HAP-1 (cell line): Measurements from ENCODE around the gene GCK.
A peak's percentile ranks its signal among the peaks of the same experiment; 100 is the strongest.

Experiments used
- DNase-seq, 2 experiments: peaks; one replicate each; pipeline ENCODE4 v3.0.0-alpha.2; 2016 to 2020; ENCODE audit warnings: low spot score in 2 of 2
- H3K27me3 ChIP-seq: fragments of 250-450 bp; sonication (Bioruptor Pico); 2 replicates; pipeline ENCODE4 v1.5.1; 2020; ENCODE audit warnings: low read depth, mild to moderate bottlenecking, moderate library complexity
- H3K36me3 ChIP-seq: fragments of 250-450 bp; sonication (Bioruptor Pico); replicated peaks from 2 replicates; pipeline ENCODE4 v1.5.1; 2020; ENCODE audit warnings: mild to moderate bottlenecking
- H3K4me1 ChIP-seq: fragments of 250-450 bp; sonication (Bioruptor Pico); 2 replicates; pipeline ENCODE4 v1.5.1; 2020; ENCODE audit warnings: mild to moderate bottlenecking
- H3K4me3 ChIP-seq: fragments of 250-450 bp; sonication (Bioruptor Pico); 2 replicates; pipeline ENCODE4 v1.5.1; 2020; ENCODE audit warnings: mild to moderate bottlenecking, moderate library complexity
- H3K9me3 ChIP-seq: fragments of 250-450 bp; sonication (Bioruptor Pico); 2 replicates; pipeline ENCODE4 v1.5.1; 2020; ENCODE audit warnings: mild to moderate bottlenecking, moderate library complexity
- in situ Hi-C: fragments of 300-500 bp; cut with MboI; formaldehyde crosslinking; loops from 3 replicates; pipeline ENCODE4 v1.14.3; 2020; ENCODE audit warnings: low sequenced_read_pairs, inconsistent platforms, mixed read lengths

GCK gene

DNA sequence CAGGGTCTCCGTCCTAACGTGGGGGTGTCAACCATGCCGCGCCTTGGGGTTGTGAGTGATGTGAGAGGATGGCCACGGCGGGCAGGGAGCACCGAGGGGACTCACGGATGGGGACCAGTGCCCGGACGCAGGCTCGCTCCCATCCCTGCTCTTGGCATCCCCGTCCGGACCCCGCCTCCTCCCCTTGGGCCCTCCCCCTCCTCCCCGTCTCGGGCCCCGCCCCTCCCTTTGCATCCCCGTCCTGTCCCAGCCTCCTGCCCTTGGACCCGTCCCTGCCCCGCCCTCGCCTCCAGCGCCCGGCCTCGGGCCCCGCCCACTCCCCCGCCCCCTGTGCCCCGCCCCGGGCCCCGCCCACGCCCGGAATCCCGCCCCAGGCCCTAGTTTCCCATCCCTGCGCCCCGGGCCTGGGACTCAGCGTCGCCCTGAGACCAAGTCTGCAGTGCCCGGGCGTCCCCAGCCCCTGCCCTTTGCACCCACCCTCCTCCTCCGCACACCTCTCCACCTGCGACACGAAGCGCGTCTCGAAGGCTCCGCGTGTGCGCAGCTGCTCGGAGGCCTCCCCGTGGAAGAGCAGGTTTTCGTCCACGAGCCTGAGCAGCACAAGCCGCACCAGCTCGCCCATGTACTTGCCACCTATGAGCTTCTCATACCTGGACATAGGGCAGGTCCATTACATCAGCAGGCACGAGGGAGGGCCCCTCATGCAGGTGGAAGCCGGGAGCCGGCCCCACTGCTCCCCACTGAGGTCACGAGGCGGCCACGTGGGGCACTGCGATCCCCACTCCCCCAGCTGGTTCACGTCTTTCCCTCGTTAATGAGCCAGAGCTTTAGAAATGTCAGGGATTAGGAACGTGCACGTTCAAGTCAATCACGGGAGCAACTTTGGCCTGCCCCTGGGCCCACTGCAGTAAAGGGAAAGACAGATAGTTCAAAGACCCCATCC, 43.0 kb downstream of the GCK start:
- H3K9me3 ChIP-seq: no peaks in the 10 kb centered on the region
- DNase-seq: peak; percentile 61 to 95
- in situ Hi-C loops: no loop called here
- H3K4me3 ChIP-seq: no peak overlapping the region
- no peaks in the 10 kb centered on the region for H3K27me3 ChIP-seq
- H3K4me1 ChIP-seq: no peaks in the 10 kb centered on the region
- no peaks in the 10 kb centered on the region for H3K36me3 ChIP-seq

DNA sequence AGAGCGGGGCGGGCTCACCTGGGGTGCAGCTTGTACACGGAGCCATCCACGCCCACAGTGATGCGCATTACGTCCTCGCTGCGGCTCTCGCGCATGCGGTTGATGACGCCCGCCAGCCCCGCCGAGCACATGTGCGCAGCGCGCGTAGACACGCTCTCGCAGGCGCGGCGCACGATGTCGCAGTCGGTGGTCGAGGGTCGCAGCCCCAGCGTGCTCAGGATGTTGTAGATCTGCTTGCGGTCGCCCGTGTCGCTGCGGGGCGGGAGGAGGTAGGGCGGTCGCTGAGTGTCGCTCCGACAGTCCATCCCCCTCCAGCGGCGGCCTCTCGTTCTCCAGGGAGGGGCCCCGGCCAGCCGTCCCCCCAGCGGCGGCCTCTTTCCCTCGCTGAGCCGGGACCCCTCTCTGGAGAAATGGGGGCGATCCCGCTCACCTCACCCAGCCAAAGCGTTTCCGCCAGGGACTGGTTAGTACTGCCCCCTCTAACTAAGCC, 43.7 kb downstream of the GCK start:
- in situ Hi-C loops: no loop called here
- H3K4me1 ChIP-seq: no peaks in the 10 kb centered on the region
- H3K36me3 ChIP-seq: no peaks in the 10 kb centered on the region
- no peaks in the 10 kb centered on the region for H3K9me3 ChIP-seq
- DNase-seq: no peak
- H3K4me3 ChIP-seq: no peak overlapping the region
- no peaks in the 10 kb centered on the region for H3K27me3 ChIP-seq

DNA sequence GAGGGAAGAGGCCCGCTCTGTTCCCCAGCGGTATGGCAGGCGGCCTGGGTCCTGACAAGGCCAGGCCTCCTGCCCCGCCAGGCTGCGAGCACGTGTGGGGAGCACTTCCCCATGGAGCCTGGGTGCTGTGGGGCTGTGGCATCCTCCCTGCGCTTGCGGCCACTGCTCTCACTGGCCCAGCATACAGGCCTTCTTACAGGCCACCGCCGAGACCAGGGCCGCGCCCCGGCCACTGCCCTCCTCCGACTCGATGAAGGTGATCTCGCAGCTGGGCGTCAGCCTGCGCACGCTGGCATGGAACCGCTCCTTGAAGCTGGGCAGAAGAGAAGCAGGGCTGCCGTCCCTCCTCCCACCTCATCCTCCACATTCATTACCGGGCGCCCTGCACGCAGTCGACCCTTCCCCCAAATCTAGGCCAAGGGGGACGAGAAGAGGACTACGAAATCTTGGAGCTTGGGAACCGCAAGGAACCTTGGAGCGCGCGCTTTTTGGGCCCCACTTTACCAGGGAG, 44.2 kb downstream of the GCK start:
- Histone ChIP-seq H3K27me3 (no peaks in the 10 kb centered on the region), H3K9me3 (no peaks in the 10 kb centered on the region), H3K4me1 (no peaks in the 10 kb centered on the region), H3K4me3 (no peak overlapping the region), H3K36me3 (no peaks in the 10 kb centered on the region)
- DNase-seq: no peak
- in situ Hi-C loops: no loop called here

DNA sequence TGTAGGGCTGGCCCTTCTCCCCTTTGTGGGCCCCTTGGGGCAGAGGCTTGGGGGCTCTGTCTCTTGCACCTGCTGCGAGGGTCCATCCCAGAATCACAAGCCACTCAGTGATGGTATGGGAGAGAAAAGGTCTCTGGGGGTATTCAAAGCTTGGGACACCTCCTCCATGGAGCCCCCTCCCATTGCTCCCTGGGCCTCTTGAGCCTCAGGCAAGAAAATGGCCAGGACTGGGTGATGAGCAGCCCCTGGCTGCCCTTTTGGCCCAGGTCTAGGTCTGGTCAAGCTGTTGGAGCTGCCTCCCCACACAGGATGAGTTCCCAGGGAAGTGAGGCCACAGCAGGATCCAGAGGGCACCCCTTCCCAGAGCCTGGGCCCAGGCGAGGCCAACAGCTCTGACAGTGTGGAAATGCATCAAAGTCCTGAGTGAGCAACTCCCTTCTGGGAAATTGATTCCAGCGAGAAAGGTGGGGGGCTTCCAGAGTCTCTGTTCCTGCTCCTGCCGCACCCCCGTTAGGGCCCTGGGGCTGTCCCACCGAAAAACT, 44.7 kb downstream of the GCK start:
- in situ Hi-C loops: no loop called here

DNA sequence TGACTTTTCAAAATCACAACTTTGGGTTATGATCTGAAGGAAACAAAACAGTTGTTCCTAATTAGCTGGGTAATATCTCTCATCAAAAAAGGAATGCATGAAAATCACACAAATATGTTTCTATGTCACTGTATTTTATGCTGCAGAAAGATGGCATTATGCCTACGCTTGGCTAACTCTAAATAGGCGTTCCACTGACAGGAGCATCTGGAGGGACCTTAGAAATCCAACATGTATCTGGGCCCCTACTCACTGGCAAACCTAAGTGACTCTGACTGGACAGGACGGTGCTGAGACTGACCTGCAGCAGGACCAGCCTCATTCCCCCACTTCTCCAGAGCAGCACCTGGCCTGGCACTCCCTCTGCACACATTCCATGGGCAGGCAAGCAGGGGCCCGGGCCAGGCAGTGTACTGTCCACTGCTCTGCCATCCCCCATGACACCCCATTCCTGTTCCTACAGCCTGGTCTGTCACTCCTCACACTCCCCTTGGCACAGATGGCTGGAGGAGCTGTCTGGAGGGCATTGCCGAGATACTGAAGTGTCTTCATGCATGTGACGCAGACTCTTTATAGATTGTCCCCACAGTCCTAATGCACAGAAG, 45.5 kb downstream of the GCK start:
- H3K9me3 ChIP-seq: no peaks in the 10 kb centered on the region
- H3K27me3 ChIP-seq: no peaks in the 10 kb centered on the region
- DNase-seq: no peak
- no peaks in the 10 kb centered on the region for H3K36me3 ChIP-seq
- in situ Hi-C loops: no loop called here
- no peak overlapping the region for H3K4me3 ChIP-seq
- H3K4me1 ChIP-seq: no peaks in the 10 kb centered on the region

More for the DNA sequence above, 44.7 kb downstream of the GCK start:
- no peaks in the 10 kb centered on the region for H3K4me1 ChIP-seq
- no peaks in the 10 kb centered on the region for H3K9me3 ChIP-seq
- no peaks in the 10 kb centered on the region for H3K27me3 ChIP-seq
- peak in 1 of 2 experiments; percentile 2 for DNase-seq
- no peaks in the 10 kb centered on the region for H3K36me3 ChIP-seq
- H3K4me3 ChIP-seq: no peak overlapping the region

DNA sequence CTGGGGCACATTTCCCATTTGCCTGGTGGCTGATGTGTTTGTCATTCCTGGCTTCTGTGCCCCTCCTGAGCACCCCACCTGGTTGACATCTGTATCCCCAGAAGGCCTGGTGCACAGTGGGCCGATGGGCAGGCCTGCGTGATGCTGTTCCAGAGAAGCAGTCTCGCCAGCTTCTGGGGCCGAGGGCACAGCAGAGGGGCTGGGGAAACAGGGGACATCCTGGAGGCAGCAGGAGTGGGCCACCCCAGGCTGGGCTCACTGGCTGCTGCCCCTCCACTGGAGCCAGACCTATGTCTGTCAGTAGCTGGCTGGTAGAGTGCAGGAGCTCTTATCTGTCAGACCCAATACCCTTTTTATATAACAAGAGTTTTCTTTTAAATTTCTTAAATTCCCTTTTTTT, 47.2 kb downstream of the GCK start:
- in situ Hi-C loops: no loop called here
- no peaks in the 10 kb centered on the region for H3K9me3 ChIP-seq
- no peaks in the 10 kb centered on the region for H3K27me3 ChIP-seq
- no peaks in the 10 kb centered on the region for H3K36me3 ChIP-seq
- no peak overlapping the region for H3K4me3 ChIP-seq
- H3K4me1 ChIP-seq: no peaks in the 10 kb centered on the region
- DNase-seq: no peak

DNA sequence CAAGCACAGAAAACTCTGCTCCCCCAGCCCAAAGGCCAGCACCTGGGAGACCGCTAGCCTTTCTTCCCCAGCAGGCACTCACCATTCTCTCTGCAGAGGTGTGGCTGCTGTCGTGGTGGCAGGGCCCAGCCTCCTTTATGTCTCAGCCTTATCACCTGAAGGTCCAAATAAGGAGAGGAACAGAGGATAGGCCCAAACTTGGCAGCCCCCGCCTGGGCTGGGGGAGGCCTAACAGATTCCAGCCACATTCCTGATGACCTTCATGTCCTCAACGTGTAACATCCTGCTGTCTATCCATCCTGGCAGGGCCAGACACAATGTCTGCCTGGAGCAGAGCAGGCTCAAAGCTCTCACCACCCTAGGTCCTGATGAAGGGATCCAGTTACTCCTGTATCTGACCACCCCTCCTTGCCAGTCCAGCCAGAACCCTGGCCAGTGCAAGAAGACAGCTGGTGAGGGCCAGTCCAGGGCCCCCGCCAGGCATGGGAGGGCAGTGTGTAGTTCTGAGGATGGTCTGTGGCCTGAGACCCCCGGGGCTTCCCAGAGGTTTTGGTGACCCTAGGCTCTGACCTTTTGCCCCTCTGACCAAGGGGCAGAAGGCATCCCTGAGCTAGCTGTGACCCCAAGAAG, 47.9 kb downstream of the GCK start, which contains the start of gene MYL7:
Gene MYL7, minus strand, starts transcription at position 112 of the 630 bp plus-strand sequence. Its CDS starts 27 bp downstream, at position 85.
- H3K4me3 ChIP-seq: no peak within 1 kb of the TSS
- no peak for DNase-seq
- in situ Hi-C loops: no loop called here
- no peaks in the 10 kb centered on the region for H3K4me1 ChIP-seq
- H3K9me3 ChIP-seq: no peaks in the 10 kb centered on the region
- H3K27me3 ChIP-seq: no peaks in the 10 kb centered on the region
- H3K36me3 ChIP-seq: no peaks in the 10 kb centered on the region

DNA sequence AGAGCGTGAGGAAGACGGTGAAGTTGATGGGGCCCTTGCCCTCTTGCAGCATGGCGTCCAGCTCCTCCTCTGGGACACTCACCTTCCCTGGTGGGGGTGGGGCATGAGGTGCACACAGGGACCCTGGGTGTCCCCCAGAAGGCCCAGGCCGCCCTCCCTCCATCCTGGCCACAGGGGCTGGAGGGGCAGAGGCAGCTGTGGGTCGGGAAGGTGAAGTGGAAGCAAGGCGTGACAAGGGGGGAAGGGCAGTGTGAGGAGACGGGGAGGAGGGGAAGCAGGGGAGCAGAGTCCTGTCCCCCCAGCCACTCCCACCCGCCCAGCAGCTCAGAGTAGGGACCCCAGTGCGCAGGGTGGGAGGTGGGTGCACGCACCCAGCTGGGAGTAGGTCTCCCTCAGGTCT, 48.9 kb downstream of the GCK start:
- H3K4me1 ChIP-seq: no peaks in the 10 kb centered on the region
- in situ Hi-C loops: no loop called here

DNA sequence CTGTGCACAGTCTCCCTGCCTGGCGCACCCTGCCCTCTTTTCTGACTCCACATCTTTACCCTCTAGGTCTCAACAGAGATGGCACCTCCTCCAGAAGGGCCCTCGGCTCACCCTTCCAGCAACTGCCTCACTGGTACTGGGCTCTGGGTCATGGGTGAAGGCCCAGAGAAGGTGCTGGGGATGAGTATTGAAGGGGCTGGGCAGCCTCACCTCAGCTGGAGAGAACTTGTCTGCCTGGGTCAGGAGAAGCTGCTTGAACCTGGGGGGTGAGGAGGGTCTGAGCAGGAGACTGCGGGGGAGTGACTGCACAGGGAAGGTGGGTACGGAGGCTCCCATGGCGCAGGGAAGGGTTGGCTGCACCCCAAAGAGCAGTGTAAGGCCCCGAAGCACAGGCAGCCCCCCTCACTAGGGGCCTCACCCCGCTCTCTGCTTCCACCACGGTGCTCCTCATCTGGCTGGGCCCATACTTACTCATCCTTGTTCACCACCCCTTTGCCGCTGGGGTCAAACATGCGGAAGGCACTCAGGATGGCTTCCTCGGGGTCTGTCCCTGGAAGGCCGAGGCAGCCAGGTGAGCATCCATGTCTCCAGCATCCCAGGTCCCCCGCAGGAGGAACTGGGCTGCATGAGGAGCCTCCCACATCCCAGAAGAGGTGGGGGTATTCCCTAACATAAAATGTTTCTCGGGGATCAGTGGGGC, 49.8 kb downstream of the GCK start:
- Histone ChIP-seq H3K4me3 (no peak overlapping the region), H3K36me3 (no peaks in the 10 kb centered on the region), H3K4me1 (no peaks in the 10 kb centered on the region), H3K9me3 (no peaks in the 10 kb centered on the region), H3K27me3 (no peaks in the 10 kb centered on the region)
- DNase-seq: no peak
- in situ Hi-C loops: no loop called here

More for the DNA sequence above, 48.9 kb downstream of the GCK start:
- Histone ChIP-seq H3K36me3 (no peaks in the 10 kb centered on the region), H3K9me3 (no peaks in the 10 kb centered on the region), H3K4me3 (no peak overlapping the region), H3K27me3 (no peaks in the 10 kb centered on the region)
- DNase-seq: no peak

DNA sequence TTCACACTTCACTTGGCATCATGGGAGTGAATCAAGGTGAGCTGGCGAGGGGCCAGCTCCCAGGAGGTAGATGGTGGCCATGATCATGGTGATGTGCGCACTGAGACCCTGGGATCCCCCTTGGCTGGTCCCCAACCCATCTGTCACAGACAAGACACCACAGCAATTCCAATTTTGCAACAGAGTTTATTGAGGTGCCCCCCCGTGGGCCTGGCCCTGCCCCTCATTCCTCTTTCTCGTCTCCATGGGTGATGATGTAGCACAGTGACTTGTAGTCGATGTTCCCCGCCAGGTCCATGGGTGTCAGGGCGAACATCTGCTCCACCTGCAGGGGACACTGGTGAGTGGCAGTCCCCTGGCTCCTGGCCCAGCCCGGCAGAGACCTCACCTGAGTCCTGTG, 50.5 kb downstream of the GCK start:
- in situ Hi-C loops: no loop called here
- Histone ChIP-seq H3K4me1 (no peaks in the 10 kb centered on the region), H3K4me3 (no peak overlapping the region), H3K36me3 (no peaks in the 10 kb centered on the region), H3K9me3 (no peaks in the 10 kb centered on the region), H3K27me3 (no peaks in the 10 kb centered on the region)
- DNase-seq: no peak

DNA sequence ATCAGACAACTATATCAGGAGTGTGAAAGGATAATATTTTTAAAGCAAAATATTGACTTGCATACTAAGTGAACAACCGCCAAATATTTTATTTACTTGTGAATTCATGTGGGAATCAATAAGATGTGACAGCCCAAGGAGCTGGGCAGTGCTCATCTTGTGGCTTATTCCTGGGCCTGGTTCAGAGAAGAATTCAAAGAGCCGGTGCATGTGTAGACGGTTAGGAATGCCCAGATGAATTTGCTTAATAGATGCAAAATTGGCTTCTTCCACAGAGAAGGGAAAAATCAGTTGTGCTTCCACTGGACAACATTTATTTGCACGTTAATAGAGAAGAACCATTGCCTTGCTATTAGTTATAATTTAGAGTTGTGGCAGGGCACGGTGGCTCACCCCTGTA, 52.5 kb downstream of the GCK start:
- in situ Hi-C loops: no loop called here
- Histone ChIP-seq H3K36me3 (no peaks in the 10 kb centered on the region), H3K4me3 (no peak overlapping the region), H3K27me3 (no peaks in the 10 kb centered on the region), H3K9me3 (no peaks in the 10 kb centered on the region), H3K4me1 (no peaks in the 10 kb centered on the region)
- no peak for DNase-seq

DNA sequence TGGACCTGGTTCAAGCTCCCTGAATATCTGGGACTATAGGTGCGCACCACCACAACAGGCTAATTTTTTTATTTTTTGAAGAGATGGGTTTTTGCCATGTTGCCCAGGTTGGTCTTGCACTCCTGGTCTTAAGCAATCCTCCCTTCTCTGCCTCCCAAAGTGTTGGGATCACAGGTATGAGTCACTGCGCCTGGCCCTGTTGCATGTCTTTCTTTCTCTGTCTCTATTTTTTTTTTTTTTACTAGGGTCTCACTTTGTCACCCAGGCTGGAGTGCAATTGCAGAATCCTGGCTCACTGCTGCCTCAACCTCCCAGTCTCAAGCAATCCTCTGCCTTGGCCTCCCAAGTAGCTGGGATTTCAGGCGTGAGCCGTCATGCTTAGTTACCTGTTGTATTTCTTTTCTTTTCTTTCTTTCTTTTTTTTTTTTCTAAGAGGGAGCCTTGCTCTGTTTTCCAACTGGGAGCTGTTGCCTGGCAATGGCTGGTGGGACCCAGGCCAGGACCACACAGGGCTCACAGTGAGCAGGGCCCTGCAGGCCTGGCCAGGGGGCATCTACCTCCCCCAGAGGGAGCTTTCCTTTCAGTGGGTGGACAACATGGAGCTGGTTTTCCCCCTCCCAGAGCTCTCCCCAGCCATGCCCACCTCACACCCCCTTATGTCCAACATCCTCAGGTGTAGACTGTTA, 54.2 kb downstream of the GCK start:
- DNase-seq: no peak
- Histone ChIP-seq H3K36me3 (no peaks in the 10 kb centered on the region), H3K9me3 (no peaks in the 10 kb centered on the region), H3K4me1 (no peaks in the 10 kb centered on the region), H3K4me3 (no peak overlapping the region), H3K27me3 (no peaks in the 10 kb centered on the region)
- in situ Hi-C loops: no loop called here

DNA sequence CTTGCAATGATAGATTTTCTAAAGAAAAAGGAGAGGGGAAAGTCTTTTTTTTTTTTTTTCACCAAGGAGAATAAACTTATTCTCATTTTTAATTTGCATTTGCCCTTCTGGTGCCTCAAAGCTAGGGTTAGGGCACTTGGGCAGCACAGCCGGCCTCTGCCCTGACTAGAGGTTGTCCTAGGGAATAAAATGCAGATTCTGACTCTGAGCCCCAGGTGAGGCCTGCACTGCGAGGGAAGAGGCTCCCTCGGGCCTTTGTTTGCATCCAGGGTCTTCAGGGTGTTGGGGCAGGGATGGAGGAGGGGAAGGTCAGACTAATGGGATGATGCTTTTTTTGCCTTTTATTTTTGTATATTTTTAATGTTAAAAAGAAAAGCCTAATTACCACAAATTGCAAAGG, 55.9 kb downstream of the GCK start:
- Histone ChIP-seq H3K36me3 (no peaks in the 10 kb centered on the region), H3K27me3 (no peaks in the 10 kb centered on the region), H3K4me3 (no peak overlapping the region), H3K4me1 (no peaks in the 10 kb centered on the region), H3K9me3 (no peaks in the 10 kb centered on the region)
- no peak for DNase-seq
- in situ Hi-C loops: no loop called here
